Adrenal gland (tissue), 12 donors: ENCODE results near the gene EXOC3L4. TPM values are rescaled to one million over a fixed set of nuclear protein-coding genes. Genes with fewer than 3 reads are reported as not detected.

ENCODE experiments used
- DNase-seq, 7 donors: peaks; one replicate each; pipeline ENCODE4 v3.0.0-alpha.2; 2019 to 2020
- H3K27ac ChIP-seq, 5 donors: fragments of 200-600 bp; sonication (generic) in 4 of 5; 1 replicate in 3 of 5; 2 replicates in 2 of 5; pipeline versions ENCODE4 v1.5.1 to v1.8.0; 2016 to 2020; ENCODE audit warnings: mild to moderate bottlenecking in 1 of 5
- H3K27me3 ChIP-seq: fragments of 200-600 bp; 2 replicates; pipeline ENCODE4 v1.8.0; 2021
- H3K36me3 ChIP-seq, 2 donors: fragments of 200-600 bp; replicated peaks in 1 of 2; 1 replicate in 1 of 2; 2 replicates in 1 of 2; pipeline versions ENCODE4 v1.5.1 to v1.8.0; 2018 to 2022
- H3K4me1 ChIP-seq, 2 donors: fragments of 200-600 bp; replicated peaks in 1 of 2; 1 replicate in 1 of 2; 2 replicates in 1 of 2; pipeline versions ENCODE4 v1.5.1 to v1.8.0; 2018 to 2021
- H3K4me3 ChIP-seq, 4 donors: fragments of 200-600 bp; sonication (generic) in 3 of 4; one replicate each; pipeline ENCODE4 v1.5.1; 2016 to 2018
- H3K9me3 ChIP-seq, 3 donors: fragments of 200-600 bp; sonication (generic) in 1 of 3; replicated peaks in 1 of 3; 1 replicate in 2 of 3; 2 replicates in 1 of 3; pipeline versions ENCODE4 v1.5.1 to v1.8.0; 2016 to 2021
- POLR2A ChIP-seq, 2 donors: fragments of 450-650 bp; IDR thresholded peaks; one replicate each; pipeline ENCODE4 v1.6.1; 2017; ENCODE audit warnings: antibody characterized with exemption in 2 of 2, mild to moderate bottlenecking in 2 of 2, moderate library complexity in 1 of 2
- WGBS, 4 donors: extraction: QIAGEN DNeasy Blood & Tissue Kit in 2 of 4; methylation state at CpG; one replicate each; pipeline versions ENCODE4 v1.1.5 to v1.1.7; 2013 to 2017; 5-methylcytosine and 5-hydroxymethylcytosine counted together
- intact Hi-C, 2 donors: fragments of 100-400 bp; cut with DNase I; formaldehyde crosslinking; loops; one replicate each; pipeline versions ENCODE4 v1.14.1 to v1.15.0; 2022 to 2023
- polyA plus RNA-seq, 3 donors: library from polyadenylated mRNA; stranded (reverse); fragments of 200-250 nt in 2 of 3; fragments of 350-450 nt in 1 of 3; fragmentation: Illumina TruSeq in 1 of 3; extraction: RNeasy Lipid Tissue Mini Kit (QIAGEN cat#74804) in 1 of 3; gene quantifications; one replicate each; pipeline ENCODE4 v1.2.3, GENCODE V29; 2013 to 2014
- total RNA-seq, 9 donors: library from RNA; depleted of rRNA in 4 of 9; stranded (reverse); fragments of >200 nt in 4 of 9; fragments of 120-200 nt in 1 of 9; fragmentation: NEBNext Ultra II Directional in 1 of 9; extraction: Animal tissue kit (Norgen Biotek cat#: 25700) in 1 of 9; gene quantifications; one replicate each; pipeline versions ENCODE4 v1.1.0 to v1.2.4, GENCODE V29; 2013 to 2023
- TF ChIP-seq, protein P1 (sequence below), 6 experiments: fragments of 450-650 bp in 4 of 6; fragments of 200-600 bp in 2 of 6; sonication (generic) in 1 of 6; IDR thresholded peaks; 1 replicate in 5 of 6; 2 replicates in 1 of 6; pipeline versions ENCODE4 v1.5.1 to v1.8.0; 2016 to 2021; ENCODE audit warnings: antibody characterized with exemption in 6 of 6, mild to moderate bottlenecking in 2 of 6, moderate library complexity in 1 of 6
- donor health status: healthy with polysubstance abuse.
- donor health status: Bipolar disorder and iron deficiency.
- donor health status: DM: yes; HTN: yes; CAD: no.
- donor health status: DM: no; HTN: no; CAD: no.
- donor health status: DM: no; HTN: no; CAD: no.
- donor health status: DM: yes; HTN: yes; CAD: no.

The EXOC3L4 gene
- total and polyA plus RNA-seq, 12 donors, result 0.12 to 4.3 (median 1.6) TPM; not detected in 1

DNA sequence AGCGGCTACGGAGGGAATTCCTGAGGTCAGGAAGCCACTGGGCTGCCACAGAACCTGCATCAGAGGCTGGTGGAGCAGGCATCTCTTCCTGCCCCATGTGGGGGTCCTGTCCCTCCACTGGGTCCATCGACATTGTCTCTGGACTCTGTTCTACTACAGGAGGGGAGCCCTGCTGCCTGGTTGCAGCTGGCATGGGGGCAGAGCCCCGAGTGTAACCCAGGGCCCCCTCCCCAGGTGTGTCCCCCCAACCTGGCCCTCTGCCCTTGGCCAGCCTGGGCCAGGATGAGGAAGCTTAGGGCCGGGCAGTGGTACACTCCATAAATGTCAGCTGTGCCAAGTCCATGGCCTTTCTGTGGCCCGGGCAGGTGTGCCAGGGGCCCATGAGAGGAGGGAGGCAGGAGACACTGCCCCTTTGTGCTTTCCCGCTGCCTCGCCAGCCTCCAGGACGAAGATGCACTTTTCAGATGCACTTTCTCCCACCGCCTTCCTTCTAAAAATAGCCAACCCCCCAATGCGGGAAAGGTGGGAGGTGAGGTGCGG, 4.0 kb upstream of the EXOC3L4 start:
- Histone ChIP-seq H3K9me3 (no peaks in the 10 kb centered on the region), H3K27me3 (peaks cover 5% of the 10 kb centered on the region), H3K4me3 (no peak overlapping the region), H3K4me1 (peaks cover 0 to 9% of the 10 kb centered on the region in 2 donors), H3K36me3 (no peaks in the 10 kb centered on the region), H3K27ac (no peak overlapping the region)
- WGBS, 4 donors, result 72 to 88% (median 82%) methylated on average over 6 to 12 of the region's 12 CpGs
- intact Hi-C loops, result no loop called here
- no peak for DNase-seq
- TF ChIP-seq, protein P1, sequence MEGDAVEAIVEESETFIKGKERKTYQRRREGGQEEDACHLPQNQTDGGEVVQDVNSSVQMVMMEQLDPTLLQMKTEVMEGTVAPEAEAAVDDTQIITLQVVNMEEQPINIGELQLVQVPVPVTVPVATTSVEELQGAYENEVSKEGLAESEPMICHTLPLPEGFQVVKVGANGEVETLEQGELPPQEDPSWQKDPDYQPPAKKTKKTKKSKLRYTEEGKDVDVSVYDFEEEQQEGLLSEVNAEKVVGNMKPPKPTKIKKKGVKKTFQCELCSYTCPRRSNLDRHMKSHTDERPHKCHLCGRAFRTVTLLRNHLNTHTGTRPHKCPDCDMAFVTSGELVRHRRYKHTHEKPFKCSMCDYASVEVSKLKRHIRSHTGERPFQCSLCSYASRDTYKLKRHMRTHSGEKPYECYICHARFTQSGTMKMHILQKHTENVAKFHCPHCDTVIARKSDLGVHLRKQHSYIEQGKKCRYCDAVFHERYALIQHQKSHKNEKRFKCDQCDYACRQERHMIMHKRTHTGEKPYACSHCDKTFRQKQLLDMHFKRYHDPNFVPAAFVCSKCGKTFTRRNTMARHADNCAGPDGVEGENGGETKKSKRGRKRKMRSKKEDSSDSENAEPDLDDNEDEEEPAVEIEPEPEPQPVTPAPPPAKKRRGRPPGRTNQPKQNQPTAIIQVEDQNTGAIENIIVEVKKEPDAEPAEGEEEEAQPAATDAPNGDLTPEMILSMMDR (IDR thresholded peaks at IDR 0.05), result no peak
- TF ChIP-seq POLR2A (IDR thresholded peaks at IDR 0.05), result no peak

DNA sequence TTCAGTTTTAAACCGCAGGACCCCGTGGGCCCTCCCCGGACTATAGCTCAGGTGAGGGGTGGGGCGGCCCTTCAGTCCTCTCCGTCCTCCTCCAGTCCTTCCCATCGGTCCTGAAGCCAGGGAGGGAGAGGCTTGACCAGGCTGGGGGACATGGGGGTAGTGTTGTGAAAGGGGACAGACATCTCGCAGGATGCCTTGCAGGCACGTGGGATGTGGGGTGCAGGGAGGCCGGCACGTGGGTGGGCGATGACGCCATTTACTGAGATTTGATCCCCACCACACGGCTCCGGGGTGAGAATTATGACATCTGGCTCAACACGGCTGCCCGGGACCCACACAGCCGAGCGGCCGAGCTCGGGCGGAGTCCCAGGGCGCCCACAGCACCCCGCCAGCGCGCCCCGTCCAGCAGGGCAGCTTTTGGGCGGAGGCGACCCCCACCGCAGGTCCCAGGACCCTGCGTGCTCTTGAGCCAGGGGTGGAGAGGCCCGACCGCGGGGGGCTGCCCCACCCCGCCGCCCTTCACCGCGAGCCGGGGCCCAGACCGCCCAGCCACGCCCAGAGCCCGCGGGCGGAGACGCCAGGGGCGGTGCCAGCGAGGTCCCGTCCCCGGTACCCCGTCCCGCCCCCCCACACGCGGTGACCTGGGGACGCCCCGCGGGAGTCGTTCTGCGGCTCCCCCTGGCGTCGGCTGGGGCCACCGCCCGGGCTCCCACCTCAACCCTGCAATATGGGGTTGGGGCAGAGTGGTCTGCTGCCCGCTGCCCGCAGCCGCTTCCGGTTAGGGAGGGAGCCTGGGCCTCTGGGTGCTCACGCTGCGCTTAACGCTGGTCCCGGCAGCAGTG, 3.3 kb upstream of the EXOC3L4 start:
- WGBS, 4 donors, result 11 to 32% (median 22%) methylated on average over 13 to 69 of the region's 69 CpGs
- no peaks in the 10 kb centered on the region for H3K27me3 ChIP-seq
- DNase-seq, result peak in 4 of 7 donors; percentile 41 to 61 (median 54)

DNA sequence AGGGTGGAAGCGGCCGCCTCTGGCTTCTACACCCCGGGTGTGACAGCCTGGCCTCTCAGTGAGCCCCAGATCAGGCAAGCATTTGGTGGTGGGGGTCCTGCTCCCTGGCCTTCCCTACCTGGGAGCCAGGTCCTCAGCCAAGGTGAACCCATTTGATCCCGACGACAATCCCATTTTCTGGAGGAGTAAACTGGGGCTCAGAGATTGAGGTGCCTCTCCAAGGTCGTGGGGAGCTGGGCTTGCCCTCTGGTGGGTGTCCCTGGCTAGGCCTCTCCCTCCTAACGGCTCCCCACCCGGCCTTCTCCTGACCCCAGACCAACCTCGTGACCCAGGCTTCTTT, 2.7 kb upstream of the EXOC3L4 start:
- Histone ChIP-seq H3K27me3 (no peaks in the 10 kb centered on the region), H3K4me1 (peaks cover 0 to 9% of the 10 kb centered on the region in 2 donors), H3K36me3 (no peaks in the 10 kb centered on the region), H3K4me3 (peak overlapping the region in 2 of 4 donors; percentile 22 to 56), H3K27ac (no peak overlapping the region), H3K9me3 (no peaks in the 10 kb centered on the region)
- WGBS, 4 donors, result 28 to 56% (median 53%) methylated on average over 2 to 9 of the region's 9 CpGs
- DNase-seq, result no peak
- TF ChIP-seq, protein P1 (IDR thresholded peaks at IDR 0.05), result no peak
- no peak for TF ChIP-seq POLR2A (IDR thresholded peaks at IDR 0.05)
- intact Hi-C loops, result no loop called here

More for the DNA sequence above, 3.3 kb upstream of the EXOC3L4 start:
- Histone ChIP-seq H3K36me3 (no peaks in the 10 kb centered on the region), H3K4me3 (peak overlapping the region in 2 of 4 donors; percentile 22 to 56), H3K4me1 (peaks cover 0 to 9% of the 10 kb centered on the region in 2 donors), H3K9me3 (no peaks in the 10 kb centered on the region), H3K27ac (no peak overlapping the region)
- intact Hi-C loops, result no loop called here
- no peak for TF ChIP-seq POLR2A (IDR thresholded peaks at IDR 0.05)
- TF ChIP-seq, protein P1 (IDR thresholded peaks at IDR 0.05), result peak in 4 of 6 experiments; percentile 23 to 41 (median 31)

DNA sequence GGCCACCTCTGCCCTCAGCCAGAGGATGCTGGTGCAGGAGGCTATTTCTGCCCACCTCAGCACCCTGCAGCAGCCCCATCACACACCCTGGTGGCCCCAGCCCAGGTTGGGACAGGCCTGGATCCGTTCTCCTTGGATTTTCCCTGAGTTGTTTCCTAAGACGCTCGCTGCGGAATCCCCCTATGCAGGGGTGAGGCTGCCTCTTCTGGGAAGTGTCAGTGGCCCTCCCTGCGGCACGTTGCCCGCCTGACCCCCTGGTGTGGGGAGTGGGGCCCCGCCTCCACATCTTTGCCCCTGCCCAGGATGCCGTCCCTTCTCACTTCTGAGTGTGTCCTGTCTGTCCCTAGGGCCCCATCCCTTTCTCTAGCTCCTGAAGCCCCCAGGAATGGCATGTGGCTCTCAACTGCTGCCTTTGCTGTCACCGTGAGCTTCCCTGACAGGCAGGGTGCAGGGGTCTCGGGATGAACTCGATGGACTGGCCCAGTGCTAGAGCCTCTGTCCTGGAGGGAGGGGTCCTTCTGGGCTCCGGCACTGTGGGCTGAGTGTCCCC, 594 bp upstream of the EXOC3L4 start:
- Histone ChIP-seq H3K27me3 (no peaks in the 10 kb centered on the region), H3K36me3 (no peaks in the 10 kb centered on the region), H3K9me3 (no peaks in the 10 kb centered on the region), H3K4me1 (peaks cover 0 to 9% of the 10 kb centered on the region in 2 donors), H3K4me3 (no peak overlapping the region), H3K27ac (peak overlapping the region in 2 of 5 donors; percentile 56 to 78)
- WGBS, 4 donors, result 75 to 87% (median 86%) methylated on average over 6 to 13 of the region's 13 CpGs
- TF ChIP-seq, protein P1 (IDR thresholded peaks at IDR 0.05), result no peak
- no peak for TF ChIP-seq POLR2A (IDR thresholded peaks at IDR 0.05)
- intact Hi-C loops, result no loop called here
- no peak for DNase-seq
